GM18508 (cell line): ENCODE results near the gene ZNF554.
"Not testable (repeated sequence)": the region's sequence is repeated elsewhere in the genome, so short reads cannot be mapped to it uniquely, and the experiment has no call there.

ENCODE experiments used
- ATAC-seq: cut with Tn5 transposase; IDR thresholded peaks from one replicate; pipeline ENCODE4 v1.9.1; 2021; ENCODE audit warnings: moderate number of reproducible peaks; ENCODE audit not compliant: insufficient read depth, unreplicated experiment

Gene ZNF554

DNA sequence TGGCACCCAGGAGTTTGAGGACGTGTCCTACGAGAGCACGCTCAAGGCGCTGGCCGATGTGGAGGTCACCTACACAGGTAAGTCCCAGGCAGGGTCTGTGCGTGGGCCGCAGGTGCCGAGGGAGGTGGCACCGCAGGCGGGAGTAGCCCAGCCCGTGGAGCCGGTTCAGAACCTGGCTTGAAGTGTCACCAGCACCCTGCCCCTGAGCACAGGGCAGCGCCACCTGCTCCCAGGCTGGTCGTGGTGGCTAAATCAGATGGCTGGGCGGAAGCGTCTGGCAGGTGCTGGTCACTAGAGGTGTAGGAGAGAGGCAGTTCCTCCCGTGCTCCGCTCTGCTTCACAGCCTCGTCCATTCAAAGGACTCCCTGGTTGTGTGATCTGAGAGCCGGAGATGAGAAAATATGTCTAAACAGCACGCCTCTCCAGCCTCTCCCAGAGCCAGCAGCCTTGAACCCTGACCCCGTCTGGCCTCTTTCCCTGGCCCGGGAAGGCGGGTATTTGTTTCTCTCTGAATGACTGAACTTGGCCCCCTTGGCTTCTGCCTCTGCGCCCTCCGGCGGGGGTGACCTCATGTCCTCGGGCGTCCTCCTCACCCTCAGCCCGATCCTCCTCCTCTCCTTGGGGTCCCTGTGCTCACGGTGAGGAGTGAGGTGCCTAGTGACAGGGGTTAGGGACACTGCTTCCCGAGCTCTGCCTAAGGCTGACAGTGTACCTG is 29.0 kb upstream of the ZNF554 start:
- no peak for ATAC-seq

DNA sequence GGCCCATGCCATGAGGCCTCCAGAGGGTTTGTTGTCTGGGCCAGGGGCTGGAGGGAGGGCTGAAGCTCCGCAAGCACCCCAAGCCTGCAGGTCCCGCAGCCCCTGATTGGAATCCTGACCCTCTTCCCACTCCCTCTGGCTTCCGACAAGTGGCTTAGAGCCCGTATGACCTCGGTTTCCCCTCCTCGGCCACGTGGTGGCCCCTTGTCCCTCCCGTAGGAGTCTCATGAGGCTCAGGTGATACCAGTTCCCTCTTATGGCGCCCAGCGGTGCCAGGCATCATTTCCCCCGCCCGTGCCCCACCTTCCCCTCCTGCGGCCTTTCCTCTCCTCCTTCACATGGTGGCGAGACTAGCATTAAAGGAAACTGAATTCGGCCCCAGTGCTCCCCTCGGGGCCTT is 28.2 kb upstream of the ZNF554 start:
- no peak for ATAC-seq

DNA sequence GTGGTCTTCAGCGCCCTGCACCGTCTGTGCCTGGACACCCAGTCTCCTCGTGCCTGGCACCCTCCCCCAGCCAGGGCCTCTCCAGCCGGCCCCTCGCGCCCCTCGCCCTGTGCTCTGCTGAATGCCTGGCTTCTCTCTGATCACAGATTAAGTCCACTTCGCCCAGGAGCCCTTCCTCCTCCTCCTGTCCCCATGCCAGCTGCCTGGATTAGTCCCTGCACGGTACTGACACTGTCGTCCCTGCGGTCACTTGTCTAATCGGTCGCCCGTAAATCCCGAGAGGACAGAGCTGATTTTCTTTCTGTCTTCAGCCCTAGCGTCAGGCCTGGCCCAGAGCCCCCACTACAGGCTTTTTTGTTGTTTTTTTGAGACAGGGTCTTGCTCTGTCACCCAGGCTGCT is 27.8 kb upstream of the ZNF554 start:
- no peak for ATAC-seq

DNA sequence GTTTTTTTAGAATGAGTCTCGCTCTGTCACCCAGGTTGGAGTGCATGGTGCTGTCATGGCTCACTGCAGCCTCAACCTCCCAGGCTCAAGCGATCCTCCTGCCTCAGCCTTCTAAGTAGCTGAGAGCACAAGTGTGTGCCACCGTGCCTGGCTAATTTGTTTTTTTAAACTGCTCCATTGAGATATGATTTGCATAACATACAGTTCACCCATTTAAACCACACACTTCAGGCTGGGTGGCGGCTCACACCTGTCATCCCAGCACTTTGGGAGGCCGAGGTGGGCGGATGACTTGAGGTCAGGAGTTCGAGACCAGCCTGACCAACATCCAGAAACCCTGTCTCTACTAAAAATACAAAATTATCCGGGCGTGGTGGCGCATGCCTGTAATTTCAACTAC is 27.0 kb upstream of the ZNF554 start:
- not testable (repeated sequence) for ATAC-seq

DNA sequence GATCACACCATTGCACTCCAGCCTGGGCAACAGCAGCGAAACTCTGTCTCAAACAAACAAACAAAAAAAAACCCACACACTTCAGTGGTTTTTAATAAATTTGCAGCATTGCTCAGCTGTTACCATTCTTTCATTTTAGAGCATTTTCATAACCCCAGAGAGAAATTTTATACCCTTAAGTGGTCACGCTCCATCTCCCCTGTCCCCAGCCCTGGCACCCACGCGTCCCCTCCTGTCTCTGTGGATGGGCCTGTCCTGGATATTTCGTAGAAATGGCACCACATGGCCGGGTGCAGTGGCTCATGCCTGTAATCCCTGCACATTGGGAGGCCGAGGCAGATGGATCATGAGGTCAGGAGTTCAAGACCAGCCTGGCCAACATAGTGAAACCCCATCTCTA is 26.5 kb upstream of the ZNF554 start:
- ATAC-seq: no peak

DNA sequence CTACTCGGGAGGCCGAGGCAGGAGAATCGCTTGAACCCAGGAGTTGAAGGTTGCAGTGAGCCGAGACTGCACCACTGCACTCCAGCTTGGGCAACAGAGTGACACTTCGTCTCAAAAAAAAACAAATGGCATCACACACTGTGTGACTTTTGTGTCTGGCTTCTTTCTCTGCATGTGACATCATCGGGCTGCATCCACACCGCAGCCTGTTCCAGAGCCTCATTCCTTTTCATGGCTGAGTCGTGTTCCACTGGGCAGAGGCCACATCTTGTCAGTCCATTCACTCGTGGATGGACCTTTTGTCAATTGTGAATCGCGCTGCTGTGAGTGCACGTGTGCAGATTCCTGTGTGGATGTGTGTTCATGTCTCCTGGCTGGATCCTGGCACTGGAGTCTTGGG is 26.1 kb upstream of the ZNF554 start:
- no peak for ATAC-seq

DNA sequence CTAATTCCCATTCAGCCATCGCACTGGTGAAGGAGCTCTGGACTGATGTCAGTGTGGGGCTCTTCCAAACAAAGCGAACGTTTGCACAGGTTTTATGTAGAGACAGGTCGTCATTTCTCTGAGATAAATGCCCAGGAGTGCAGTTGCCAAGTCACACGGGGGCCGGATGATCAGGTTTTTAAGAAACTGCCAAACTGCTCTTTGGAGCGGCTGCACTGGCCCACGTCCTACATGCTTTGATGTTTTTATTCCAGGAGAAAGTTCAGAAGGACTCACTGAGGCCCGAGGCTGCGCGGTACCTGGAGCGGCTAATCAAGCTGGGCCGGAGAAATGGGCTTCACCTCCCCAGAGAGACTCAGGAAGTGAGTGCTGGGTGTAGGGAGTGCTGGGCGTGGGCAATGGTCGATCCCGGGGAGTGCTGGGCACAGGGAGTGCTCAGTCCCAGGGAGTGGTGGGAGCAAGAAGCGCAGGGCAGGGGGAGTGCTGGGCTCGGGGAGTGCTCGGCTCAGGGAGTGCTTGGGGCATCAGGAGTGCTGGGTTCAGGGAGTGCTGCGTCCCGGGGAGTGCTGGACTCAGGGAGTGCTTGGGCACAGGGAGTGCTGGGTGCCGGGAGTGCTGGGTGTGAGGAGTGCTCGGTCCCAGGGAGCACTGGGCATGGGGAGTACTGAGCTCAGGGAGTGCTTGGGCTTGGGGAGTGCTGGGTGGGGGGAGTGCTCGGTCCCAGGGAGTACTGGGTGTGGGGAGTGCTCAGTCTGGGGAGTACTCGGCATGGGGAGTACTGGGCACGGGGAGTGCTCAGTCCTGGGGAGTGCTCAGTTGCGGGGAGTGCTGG is 23.6 kb upstream of the ZNF554 start:
- no peak for ATAC-seq

DNA sequence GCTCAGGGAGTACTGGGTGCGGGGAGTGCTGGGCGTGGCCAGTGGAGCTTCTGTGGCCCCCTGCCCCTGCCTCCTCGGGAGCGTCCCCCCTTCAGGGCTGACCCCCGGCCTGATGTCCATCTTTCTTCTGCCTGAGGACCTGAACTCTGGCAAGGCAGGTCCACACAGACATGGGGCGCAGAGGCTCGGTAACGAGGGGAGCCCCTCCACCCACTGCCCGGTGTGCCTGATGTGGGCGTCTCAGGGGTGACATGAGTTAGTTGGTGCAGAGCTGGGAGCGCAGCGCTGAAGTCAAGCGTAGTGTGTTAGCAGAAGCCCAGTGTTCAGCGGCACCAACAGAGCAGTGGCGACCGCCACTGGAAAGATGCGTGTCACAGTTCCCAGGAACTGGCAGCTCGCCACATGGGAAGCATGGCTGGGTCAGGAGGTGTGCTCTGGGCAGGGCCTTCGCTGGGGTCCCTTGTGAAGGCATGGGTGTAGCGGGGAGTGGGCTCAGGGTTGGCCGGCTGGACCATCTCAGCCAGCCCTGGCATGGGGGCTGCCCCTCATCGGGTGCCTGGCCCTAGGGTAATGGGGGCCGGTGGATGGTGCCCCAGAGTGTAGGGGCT is 22.9 kb upstream of the ZNF554 start:
- no peak for ATAC-seq

DNA sequence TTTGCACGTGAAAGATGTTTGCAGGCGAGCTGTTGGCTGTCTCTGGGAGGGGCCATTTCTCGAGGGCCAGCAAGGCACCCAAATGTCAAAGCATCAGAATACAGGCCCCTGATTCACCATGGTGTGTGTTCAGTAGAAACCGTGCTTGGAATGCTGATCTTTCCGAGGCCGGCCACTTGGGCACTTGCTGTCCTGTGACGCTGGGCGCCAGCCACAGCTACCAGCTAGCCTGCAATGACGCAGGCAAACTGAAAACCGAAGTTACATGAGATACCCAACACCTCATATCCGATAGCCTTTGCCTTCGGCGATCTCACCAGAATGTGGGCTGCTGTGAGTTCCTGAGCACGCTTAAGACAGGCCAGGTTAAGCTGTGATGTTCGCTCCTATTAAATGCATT is 22.4 kb upstream of the ZNF554 start:
- no peak for ATAC-seq

DNA sequence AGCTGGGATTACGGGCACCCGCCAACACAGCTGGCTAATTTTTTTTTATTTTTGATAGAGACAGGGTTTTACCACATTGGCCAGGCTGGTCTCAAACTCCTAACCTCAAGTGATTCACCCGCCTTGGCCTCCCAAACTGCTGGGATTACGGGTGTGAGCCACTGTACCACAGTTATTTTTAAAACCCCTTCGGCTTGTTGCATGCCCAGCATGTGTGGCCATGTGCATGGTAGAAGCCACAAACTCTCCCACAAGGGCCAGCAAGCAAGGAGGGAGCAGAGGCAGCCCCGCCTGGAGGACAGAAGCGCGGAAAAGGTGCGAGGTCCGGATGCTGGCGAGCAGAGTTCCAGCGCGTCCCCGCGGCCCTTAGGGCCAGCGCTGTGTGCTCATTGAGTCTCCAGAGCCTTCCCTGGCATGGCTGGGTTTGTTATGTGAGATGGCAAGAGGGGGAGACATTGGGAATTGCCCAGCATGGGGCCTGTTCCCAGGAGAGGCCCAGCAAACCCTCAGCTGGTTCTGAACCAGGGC is 21.4 kb upstream of the ZNF554 start:
- no peak for ATAC-seq

DNA sequence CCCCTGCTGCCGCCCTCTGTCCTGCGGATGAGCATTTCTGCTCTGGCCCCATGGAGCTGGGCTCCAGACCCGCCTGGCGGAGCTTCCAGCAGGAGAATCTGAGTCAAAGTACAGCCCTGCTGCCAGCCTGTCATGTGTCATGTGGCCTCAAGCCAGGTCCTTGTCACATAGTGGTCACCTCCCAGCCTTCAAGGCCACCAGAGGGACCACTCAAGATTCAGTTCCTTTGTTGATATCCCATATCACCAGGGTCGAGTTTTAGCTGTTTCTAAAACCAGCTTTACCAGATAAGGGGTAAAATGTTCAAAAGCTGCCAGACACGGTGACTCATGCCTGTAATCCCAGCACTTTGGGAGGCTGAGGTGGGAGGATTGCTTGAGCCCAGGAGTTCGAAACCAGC is 20.9 kb upstream of the ZNF554 start:
- no peak for ATAC-seq

DNA sequence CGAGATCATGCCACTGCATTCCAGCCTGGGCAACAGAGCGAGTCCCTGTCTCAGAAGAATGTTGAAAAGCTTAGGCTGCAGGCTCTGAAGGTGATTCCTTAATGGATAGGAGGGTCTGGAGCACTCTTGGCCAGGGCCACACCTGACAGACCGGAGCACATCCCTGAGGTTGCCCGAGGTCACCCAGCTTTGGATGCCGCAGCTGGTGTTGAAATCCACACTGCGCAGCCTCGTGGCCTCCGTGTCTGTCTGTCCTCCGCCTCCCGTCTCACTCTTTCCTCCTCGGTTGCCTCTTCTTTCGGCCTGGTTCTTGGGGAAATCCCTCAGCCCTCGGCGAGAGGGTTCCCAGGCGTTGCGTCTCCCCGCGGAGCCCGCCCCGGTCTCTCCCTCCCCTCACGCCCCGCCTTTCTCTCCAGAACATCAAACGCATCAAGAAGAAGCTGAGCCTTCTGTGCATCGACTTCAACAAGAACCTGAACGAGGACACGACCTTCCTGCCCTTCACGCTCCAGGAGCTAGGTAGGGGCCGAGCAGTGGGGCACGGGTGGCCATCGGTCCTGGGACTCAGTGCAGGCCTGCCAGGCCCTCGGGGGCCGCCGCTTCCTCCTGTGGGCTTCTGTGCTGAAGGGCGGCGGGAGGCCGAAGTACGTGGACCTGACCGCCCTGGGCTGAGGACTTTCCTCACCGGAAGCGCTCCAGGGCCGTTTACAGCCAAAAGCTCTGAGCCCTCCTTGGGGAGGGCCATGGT is 20.2 kb upstream of the ZNF554 start:
- no peak for ATAC-seq

DNA sequence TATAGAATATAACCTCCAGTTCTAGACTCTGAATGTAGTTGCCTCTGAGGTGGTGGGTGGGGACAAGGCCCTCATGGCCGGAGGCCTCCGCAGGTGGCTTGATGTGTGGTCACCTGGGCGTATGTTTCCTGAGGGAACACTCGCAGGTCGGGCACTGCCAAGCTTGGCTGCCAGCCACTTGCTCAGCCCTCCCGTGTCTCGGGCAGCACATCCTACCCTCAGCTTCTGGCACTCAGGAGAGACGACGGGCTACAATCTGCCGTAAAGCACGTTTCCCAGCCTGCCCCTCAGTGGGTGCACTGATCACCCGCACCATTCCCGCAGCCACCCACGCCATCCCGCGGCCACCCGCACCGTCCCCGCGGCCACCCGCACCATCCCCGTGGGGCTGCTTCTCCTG is 19.2 kb upstream of the ZNF554 start:
- no peak for ATAC-seq

DNA sequence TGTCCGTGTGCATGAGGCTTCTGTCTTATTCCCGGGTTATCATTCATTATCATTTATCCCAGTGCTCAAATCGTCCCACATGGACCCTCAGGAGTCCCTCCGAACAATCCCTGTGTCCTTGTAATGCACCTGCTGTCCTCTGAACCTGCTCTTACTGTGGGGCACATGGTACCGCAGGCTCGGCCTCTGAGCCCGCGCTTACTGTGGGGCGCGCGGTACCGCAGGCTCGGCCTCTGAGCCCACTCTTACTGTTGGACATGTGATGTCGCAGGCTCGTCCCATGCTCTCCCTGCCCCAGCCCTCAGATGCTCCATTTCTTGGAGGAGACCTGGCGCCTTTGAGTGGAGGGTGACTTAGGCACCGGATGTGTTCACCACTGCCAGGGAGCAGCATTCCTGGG is 16.8 kb upstream of the ZNF554 start:
- no peak for ATAC-seq

DNA sequence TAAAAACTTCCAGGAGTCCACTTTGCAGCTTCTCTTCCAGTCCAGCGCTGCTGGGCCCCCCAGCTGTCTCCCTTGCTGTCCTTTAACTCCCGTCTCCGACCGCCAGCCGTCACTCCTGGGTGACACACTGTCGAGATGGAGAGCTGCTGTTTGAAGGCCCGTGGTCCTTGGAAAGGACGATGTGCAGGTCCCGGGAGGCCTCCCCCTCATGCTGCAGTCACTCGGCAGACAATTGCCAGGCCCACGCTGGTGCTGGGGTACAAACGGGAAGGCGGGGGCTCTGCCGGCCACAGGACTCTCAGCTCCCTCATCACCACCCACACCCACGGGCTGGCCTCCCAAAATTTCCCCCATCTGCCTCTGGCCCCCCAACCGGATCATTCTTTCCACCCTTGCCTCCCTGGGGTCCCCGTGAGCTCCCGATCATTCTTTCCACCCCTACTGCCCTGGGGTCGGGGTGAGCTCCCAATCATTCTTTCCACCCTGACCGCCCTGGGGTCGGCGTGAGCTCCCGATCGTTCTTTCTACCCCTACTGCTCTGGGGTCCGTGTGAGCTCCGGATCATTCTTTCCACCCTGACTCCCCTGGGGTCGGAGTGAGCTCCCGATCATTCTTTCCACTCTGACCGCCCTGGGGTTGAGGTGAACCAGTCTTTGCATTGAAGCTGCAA is 16.0 kb upstream of the ZNF554 start:
- no peak for ATAC-seq

DNA sequence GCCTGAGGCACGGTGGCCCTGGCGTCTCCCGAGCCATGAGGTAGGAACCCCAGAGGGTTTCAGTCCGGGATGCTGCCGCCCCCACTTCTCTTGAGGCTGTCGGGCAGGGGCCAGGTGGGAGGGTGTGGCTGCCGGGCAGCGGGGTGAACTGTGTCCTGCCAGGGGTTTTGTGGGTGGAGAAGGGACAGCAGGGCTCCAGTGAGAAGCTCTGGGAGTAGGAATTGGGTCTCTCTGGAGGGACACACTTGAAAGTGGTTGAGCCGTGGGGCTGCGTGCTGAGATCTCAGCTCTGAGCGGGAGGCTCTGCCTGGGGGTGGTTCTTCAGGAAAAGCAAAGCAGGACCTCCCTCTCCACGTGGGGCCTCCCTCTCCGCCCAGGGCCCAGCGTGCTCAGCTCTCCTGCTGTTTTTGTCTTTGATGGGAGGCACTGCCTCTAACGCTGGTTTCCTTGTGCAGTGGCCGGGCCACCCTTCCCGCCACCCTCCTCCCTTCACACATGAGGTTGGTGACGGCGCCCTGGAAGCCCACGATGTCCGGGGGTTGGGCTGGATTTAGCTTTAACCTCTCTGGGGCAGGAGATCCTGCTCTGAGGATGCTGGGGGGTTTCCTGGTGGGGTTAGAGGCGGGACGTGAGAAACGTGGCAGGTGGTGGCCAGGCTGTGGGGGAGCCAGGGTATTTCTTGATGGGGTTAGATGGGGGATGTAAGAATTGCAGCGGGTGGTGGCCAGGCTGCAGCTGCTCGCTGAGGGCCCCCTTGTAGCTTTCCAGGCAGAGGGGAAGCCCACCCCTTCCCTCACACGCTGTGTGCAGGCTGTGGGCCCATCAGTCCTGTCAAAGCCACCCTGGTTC is 15.3 kb upstream of the ZNF554 start:
- ATAC-seq: no peak

DNA sequence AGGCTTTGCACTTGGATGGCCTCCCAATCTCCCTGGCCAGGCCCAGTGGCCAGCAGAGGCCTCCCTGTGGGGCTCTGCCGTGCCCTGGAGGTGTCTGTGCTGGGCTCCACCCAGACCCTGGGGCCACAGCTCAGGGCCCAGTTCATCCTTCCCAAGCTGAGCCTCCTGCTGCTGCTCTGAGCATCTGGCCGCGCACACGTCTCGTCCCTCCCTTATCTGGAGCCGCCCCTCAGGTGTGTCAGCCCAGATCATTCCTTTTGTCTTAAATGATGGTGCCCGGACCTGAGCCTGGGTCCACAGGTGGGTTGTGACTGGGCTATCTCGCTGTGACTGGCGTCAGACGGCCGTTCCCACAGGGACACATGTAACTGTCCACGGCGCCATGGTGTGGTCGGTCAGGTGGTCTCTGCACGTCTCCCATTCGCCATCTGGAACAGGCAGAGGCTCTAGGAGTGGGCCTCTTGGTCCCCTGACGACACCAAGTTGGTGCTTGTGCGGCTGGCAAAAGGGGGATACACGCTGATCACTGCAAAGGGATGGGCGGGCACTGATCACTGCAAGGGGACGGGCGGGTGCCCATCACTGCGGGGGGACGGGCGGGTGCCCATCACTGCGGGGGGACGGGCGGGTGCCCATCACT is 14.3 kb upstream of the ZNF554 start:
- ATAC-seq: no peak

DNA sequence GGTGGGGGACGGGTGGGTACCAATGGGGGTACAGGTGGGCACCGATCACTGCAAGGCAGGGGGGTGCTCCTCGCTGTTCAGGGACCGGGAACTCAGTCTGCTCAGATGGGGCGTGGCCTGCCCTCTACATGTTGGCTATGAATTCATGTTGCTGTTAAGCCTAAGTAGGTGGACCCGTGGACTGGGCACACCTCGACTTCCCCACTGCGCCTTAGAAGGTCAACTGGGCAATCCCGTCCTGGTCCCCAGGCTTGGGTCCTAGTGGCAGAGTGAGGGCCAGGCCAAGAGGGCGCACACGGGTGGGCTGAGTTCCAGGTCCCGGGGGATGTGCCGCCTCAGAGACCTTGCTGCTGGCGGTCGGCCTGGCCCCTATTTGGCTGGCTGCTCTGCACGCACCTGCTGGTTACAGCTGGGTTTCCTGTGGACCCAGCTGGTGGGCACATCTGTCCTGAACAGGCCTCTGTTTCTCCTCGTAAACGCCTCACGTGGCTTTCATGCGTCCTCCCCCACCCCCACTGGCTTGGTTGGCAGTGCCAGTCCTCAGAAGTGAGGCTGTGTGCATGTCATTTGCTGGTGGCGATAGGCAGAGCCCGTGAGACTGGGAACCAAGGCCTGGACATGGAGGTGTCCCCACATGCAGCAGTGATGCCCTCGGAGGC is 13.5 kb upstream of the ZNF554 start:
- no peak for ATAC-seq
